Daoy (cell line): Measurements from ENCODE around the gene SLC35G1. TPM values are rescaled to one million over a fixed set of nuclear protein-coding genes. Genes with fewer than 3 reads are reported as not detected.

Experiments used
- DNase-seq: peaks from one replicate; pipeline ENCODE4 v3.0.0-alpha.2; 2015; ENCODE audit warnings: low read depth
- total RNA-seq: library from RNA; depleted of rRNA; stranded (reverse); fragments of >200 nt; shearing (Covaris generic); gene quantifications from 2 replicates; pipeline ENCODE4 v1.2.3, GENCODE V29; 2014

SLC35G1 gene
- total RNA-seq, 1 experiment from 2014 or later, result 10.3 TPM

- DNase-seq, result no peak
These were observed 17.4 kb upstream of the SLC35G1 start for GRCh38 chr10:93876381-93876780.

GRCh38 chr10:93879273-93879672 lies 14.5 kb upstream of the SLC35G1 start:
- no peak for DNase-seq

DNA sequence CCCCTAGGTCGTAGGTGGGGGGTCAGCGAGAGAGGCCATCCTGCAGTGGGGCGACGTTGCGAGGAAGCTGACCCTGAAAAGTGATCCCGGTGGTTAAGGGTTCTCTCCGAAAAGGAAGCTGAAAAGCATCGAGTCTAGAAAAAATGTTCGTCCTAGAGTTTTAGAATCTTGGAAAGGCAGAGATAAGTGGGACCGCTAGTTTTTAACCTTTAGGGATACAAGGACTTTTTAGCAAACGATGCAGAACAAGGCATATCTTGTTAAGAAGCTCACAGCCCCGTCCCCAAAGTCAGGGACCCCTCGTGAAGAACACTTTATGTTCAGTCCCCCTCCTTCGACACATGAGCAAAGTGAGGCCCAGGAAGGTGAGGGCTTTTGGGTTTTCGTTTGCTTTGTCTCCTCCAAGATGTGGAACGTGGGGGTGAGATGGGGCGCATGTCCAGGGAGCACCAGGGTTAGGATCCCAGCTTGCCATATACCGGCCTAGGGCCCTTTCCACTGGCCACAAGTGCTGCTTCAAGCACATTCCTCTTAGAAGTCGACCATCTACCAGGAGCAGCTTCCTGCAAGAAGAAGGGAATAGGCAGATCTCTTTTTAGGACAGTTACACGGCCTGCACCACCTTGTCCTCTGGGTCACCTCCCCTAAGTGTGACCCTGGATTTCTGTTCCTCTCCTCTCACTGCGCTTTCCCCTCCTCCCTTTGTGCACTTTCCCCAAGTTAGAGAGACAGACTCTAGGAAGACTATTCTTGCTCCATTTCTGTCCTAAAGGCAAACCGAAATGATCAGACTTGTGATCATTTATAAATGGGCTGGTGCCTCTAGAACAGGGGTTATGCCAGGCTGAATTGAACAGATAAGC lies 969 bp downstream of the SLC35G1 start:
- DNase-seq, result no peak

- no peak for DNase-seq
These were observed 3.4 kb downstream of the SLC35G1 start for GRCh38 chr10:93897070-93897780.

GRCh38 chr10:93899109-93899508 lies 5.3 kb downstream of the SLC35G1 start:
- no peak for DNase-seq

- DNase-seq, result no peak
These were observed 9.3 kb downstream of the SLC35G1 start for GRCh38 chr10:93903051-93903450.

- DNase-seq, result no peak
These were observed 11.1 kb downstream of the SLC35G1 start for GRCh38 chr10:93904901-93905300.

DNA sequence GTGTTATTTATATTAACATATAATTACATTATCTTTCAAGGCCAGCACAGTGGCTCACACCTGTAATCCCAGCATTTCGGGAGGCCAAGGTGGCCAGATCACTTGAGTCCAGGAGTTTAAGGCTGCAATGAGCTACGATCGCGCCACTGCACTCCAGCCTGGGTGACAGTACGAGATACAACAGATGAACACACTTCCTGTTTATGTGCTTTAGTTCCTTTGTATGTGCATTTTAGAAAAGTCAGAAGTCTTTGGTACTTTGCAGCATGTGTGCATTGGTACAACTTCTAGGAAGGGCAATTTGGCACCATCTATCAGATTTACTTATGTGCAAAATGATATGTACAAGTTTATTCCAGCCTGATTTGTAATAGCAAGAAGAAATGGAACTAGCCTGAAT lies 13.3 kb downstream of the SLC35G1 start:
- no peak for DNase-seq

DNA sequence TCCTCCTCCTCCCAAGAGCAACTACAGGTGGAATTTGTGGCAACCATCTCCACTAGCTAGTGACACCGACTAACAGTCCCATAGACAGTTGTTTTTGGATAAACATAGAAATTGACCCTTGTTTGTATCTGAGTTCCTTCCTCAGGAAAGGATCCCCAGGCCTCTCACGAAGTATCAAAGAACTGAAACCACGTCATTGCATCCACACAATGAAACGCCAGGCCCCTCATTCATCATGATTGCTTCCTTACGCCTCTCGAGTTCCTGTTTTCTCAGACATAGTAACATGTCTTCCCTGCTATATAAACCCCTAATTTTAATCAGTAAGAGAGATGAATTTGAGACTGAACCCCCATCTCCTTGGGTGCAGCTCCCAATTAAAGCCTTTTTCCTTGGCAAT lies 18.1 kb downstream of the SLC35G1 start:
- DNase-seq, result no peak

- no peak for DNase-seq
These were observed 18.7 kb downstream of the SLC35G1 start for GRCh38 chr10:93912444-93912843.

GRCh38 chr10:93913706-93914105 lies 19.9 kb downstream of the SLC35G1 start:
- DNase-seq, result no peak

- DNase-seq, result no peak
These were observed 21.8 kb downstream of the SLC35G1 start for GRCh38 chr10:93915598-93915997.

GRCh38 chr10:93916257-93917063 lies 22.7 kb downstream of the SLC35G1 start:
- no peak for DNase-seq

GRCh38 chr10:93917064-93917391 lies 23.2 kb downstream of the SLC35G1 start:
- DNase-seq, result no peak

DNA sequence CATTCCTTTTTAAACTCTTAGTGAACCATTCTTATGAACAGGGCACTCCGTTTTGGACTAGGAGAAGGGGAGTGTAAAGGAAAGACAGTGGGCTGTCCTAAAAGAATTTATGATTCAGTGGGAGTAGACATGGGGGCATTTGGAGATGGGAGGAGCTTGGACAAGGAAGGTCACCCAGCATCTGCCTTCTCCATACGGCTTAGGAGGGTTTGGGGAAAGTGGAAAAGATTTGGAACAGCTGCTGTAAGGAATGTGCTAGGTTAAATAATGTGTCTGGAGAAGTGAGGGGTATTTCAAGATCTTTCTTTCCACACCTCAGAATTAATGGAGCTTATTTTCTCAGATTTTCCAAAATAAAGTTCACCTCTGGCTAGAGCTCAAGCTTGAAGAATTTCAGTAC lies 24.0 kb downstream of the SLC35G1 start:
- no peak for DNase-seq

DNA sequence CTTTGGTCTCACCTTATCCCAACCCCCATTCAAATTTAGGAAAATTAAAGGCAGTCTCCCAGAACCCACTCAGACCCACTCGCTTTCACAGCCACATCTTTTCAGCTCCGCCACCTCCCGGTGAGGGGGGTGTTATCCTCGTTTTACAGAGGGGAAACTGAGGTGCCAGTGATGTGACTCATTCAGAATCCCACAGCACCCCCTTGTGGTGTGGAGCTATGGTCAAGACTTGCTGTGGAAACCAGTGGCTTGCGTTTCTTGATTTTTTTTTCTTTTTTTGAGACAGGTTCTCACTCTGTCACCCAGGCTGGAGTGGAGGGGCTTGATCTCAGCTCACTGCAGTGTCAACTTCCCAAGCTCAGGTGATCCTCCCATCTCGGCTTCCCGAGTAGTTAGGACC lies 27.6 kb downstream of the SLC35G1 start:
- DNase-seq, result no peak

DNA sequence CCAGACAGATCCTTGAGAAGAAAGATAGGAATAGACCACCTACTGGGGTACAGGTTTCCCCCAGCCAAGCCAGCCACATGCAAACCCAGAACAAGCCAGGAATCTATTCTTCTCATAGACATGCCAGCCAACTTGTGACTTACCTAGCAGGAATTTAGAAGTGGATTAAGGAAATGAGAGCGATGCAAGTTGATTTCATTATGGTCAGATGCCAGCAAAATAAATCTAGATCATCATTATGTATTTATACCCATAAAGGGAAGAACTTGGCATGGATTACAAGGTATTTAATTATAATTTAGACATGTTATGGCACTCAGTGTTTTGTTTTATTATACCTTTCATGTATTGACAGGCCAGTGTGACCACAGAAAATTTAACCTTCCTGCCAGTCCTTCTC lies 32.8 kb downstream of the SLC35G1 start:
- DNase-seq, result no peak

DNA sequence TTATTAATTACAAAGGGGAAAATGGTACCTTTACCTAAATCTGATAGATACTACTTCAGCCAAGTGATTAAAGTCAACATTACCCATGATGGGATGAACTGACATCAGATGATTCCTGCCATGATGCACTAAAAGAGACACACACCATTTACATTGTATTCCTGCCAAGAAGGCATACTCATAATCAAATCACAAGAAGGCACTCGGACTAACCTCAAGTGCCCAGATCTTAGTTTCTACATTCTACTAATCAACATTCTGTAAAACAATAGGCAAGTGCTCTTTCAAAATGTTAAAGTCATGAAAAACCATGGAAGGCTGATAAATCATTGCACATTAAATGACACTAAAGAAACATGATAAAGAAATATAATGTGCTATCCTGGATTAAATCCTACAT lies 44.4 kb downstream of the SLC35G1 start:
- DNase-seq, result no peak

GRCh38 chr10:93940881-93941280 lies 47.1 kb downstream of the SLC35G1 start:
- DNase-seq, result no peak

DNA sequence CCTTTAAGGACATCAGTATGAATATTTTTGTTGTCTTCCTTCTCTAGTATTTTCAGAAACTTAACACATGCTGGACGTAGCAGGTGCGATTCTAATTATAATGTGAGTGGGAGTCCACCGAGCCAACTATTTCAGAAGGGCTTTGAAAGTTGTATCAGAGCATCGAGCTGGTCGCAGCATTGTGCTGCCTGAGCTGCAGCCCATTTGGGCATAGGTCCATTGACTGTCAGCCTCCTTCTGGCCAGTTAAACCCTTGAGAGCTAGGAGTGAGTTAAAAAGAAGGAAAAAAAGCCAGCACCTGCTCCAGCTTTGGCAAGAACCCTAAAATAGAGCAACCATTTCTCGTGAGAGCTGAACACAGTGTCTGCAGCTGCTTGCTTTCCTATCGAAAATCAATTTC lies 47.8 kb downstream of the SLC35G1 start:
- no peak for DNase-seq

- DNase-seq, result no peak
These were observed 52.0 kb downstream of the SLC35G1 start for GRCh38 chr10:93945819-93946218.

GRCh38 chr10:93947055-93947454 lies 53.3 kb downstream of the SLC35G1 start:
- peak; percentile 83 for DNase-seq

- DNase-seq, result no peak
These were observed 53.7 kb downstream of the SLC35G1 start for GRCh38 chr10:93947524-93947923.
